Osteocyte (in vitro differentiated cells): ENCODE data around the gene PAPPA. TPM values are rescaled to one million over a fixed set of nuclear protein-coding genes. Genes with fewer than 3 reads are reported as not detected.

ENCODE experiments used
- DNase-seq: peaks from one replicate; pipeline ENCODE4 v3.0.0; 2021; ENCODE audit warnings: mixed read lengths; ENCODE audit not compliant: unreplicated experiment; ENCODE audit errors: extremely low spot score
- H3K27ac Mint-ChIP-seq: one replicate; pipeline ENCODE4 v1.8.0; 2021; ENCODE audit warnings: mild to moderate bottlenecking, mixed read lengths; ENCODE audit not compliant: unreplicated experiment
- H3K27me3 Mint-ChIP-seq: one replicate; pipeline ENCODE4 v1.8.0; 2021; ENCODE audit warnings: mixed read lengths; ENCODE audit not compliant: unreplicated experiment
- H3K36me3 Mint-ChIP-seq: one replicate; pipeline ENCODE4 v1.8.0; 2021; ENCODE audit warnings: mixed read lengths; ENCODE audit not compliant: unreplicated experiment
- H3K4me1 Mint-ChIP-seq: one replicate; pipeline ENCODE4 v1.8.0; 2021; ENCODE audit warnings: mixed read lengths; ENCODE audit not compliant: unreplicated experiment
- H3K4me3 Mint-ChIP-seq: one replicate; pipeline ENCODE4 v1.8.0; 2021; ENCODE audit warnings: mild to moderate bottlenecking, moderate library complexity, mixed read lengths; ENCODE audit not compliant: unreplicated experiment
- H3K9me3 Mint-ChIP-seq: one replicate; pipeline ENCODE4 v1.8.0; 2021; ENCODE audit warnings: mixed read lengths; ENCODE audit not compliant: unreplicated experiment
- total RNA-seq: library from RNA; stranded (reverse); gene quantifications from 2 replicates; pipeline ENCODE4 v1.2.1, GENCODE V29; 2021
- TF ChIP-seq, protein P1 (sequence below): fragments of 200-600 bp; sonication (generic); IDR thresholded peaks from 2 replicates; pipeline ENCODE4 v1.5.0; 2021; ENCODE audit warnings: antibody characterized with exemption, mild to moderate bottlenecking, moderate library complexity

PAPPA gene
- total RNA-seq, 1 donor from 2014 or later: 229 TPM

DNA sequence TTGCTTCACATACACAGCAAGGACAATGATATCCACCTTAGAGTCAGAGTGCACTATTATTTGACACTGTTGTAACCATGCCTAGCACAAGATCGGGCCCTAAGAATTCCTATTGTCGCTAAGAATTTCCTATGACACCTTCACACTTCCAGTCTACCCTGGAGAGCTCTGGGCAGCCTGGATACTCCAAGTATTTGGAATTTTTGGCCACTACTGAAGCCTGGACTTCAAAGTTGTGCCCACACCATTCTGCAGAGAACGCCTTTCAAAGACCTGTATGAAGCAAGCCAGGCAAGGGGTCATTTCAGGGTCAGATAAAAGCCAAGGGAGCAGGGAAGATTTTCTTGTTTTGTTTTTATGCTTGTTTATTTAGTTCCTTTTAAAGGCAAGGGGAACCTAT is 179.7 kb downstream of the PAPPA start:
- no peak overlapping the region for H3K4me3 Mint-ChIP-seq
- H3K4me1 Mint-ChIP-seq: peaks cover 54% of the 10 kb centered on the region
- TF ChIP-seq, protein P1, sequence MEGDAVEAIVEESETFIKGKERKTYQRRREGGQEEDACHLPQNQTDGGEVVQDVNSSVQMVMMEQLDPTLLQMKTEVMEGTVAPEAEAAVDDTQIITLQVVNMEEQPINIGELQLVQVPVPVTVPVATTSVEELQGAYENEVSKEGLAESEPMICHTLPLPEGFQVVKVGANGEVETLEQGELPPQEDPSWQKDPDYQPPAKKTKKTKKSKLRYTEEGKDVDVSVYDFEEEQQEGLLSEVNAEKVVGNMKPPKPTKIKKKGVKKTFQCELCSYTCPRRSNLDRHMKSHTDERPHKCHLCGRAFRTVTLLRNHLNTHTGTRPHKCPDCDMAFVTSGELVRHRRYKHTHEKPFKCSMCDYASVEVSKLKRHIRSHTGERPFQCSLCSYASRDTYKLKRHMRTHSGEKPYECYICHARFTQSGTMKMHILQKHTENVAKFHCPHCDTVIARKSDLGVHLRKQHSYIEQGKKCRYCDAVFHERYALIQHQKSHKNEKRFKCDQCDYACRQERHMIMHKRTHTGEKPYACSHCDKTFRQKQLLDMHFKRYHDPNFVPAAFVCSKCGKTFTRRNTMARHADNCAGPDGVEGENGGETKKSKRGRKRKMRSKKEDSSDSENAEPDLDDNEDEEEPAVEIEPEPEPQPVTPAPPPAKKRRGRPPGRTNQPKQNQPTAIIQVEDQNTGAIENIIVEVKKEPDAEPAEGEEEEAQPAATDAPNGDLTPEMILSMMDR: no peak
- no peaks in the 10 kb centered on the region for H3K9me3 Mint-ChIP-seq
- no peaks in the 10 kb centered on the region for H3K27me3 Mint-ChIP-seq
- no peak for DNase-seq
- peaks cover 63% of the 10 kb centered on the region for H3K36me3 Mint-ChIP-seq
- peak overlapping the region; percentile 58 for H3K27ac Mint-ChIP-seq

DNA sequence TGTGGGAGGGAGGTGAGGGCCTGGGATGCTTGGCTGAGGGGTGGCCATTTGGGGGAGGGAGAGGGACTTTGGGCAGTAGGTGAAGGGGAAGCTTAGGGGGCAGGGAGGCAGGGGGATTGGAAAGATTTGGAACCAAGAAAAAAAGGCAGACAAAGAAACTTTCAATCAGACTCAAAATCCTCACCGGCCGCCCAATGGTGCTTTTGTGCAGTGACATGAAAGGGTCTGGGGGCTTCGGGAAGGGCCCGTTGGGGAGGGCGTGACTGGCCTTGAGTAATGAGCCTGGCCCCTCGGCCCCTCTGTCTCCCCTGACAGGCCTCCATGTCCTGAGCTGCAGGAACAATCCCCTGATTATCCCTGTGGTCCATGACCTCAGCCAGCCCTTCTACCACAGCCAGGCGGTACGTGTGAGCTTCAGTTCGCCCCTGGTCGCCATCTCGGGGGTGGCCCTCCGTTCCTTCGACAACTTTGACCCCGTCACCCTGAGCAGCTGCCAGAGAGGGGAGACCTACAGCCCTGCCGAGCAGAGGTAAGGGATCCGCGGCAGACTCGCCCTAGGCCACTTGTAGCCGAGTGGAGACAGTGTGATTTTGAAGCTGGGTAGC is 181.1 kb downstream of the PAPPA start:
- Mint-ChIP-seq H3K9me3 (no peaks in the 10 kb centered on the region), H3K4me3 (no peak overlapping the region), H3K27ac (peak overlapping the region; percentile 51), H3K36me3 (peaks cover 67% of the 10 kb centered on the region), H3K4me1 (peaks cover 44% of the 10 kb centered on the region), H3K27me3 (no peaks in the 10 kb centered on the region)
- TF ChIP-seq, protein P1: no peak
- DNase-seq: no peak

DNA sequence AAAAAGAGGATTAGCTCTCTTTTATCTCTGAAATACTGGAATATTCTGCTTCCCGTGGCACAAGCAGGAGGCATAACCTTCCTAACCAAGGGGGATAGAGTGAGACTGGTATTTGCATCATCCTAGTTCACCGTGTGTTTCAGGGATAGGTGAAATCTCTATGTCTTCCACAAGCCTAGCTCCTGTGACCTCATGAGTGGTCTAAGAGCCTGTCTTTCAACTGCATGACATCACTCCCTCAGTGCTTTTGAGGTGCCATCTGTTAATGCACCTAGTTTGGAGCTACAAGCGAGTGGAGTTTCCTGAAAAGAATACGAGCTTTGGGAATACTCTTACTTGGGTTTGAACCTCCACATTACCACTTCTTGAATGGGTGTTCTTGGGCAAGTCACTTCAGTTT is 181.8 kb downstream of the PAPPA start:
- H3K4me1 Mint-ChIP-seq: peaks cover 45% of the 10 kb centered on the region
- peaks cover 69% of the 10 kb centered on the region for H3K36me3 Mint-ChIP-seq
- H3K27me3 Mint-ChIP-seq: no peaks in the 10 kb centered on the region
- no peak for DNase-seq
- H3K9me3 Mint-ChIP-seq: no peaks in the 10 kb centered on the region
- TF ChIP-seq, protein P1: no peak
- no peak overlapping the region for H3K4me3 Mint-ChIP-seq
- H3K27ac Mint-ChIP-seq: peak overlapping the region; percentile 20

DNA sequence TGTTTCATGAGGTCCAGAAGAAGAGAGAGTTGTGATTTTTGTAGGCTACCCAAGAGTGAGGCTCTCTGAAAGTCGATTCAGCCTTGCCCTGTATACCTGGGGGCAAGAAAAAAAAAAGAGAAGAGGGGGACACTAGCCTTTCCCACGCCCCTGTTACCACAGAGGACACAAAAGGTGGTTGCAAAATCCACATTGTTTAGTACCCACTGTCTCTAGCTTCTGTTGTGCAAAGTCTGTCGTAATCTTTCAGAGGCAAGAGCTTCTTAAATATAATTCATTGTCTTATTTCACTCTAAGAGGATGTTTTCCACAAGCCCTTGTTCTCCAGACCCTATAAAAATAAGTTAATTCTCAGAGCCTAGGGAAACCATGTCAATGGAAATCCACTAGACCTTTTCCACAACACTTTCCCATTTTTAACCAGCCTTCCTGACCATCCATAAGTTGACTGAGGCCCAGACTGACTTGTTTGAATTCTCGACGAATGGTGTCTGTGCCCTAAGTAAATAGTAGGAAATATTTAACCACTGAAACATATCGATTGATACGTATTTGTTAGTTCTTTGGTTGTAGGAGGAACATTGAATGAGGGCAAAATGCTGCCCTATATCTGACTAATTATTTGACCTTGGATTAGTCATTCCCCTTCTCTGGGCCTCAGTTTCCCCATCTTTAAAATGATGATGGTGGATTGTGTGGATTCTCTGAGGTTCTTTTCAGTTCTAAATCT is 182.7 kb downstream of the PAPPA start:
- H3K36me3 Mint-ChIP-seq: peaks cover 65% of the 10 kb centered on the region
- no peaks in the 10 kb centered on the region for H3K27me3 Mint-ChIP-seq
- no peak overlapping the region for H3K4me3 Mint-ChIP-seq
- TF ChIP-seq, protein P1: no peak
- peak overlapping the region; percentile 77 for H3K27ac Mint-ChIP-seq
- peaks cover 45% of the 10 kb centered on the region for H3K4me1 Mint-ChIP-seq
- no peaks in the 10 kb centered on the region for H3K9me3 Mint-ChIP-seq
- no peak for DNase-seq

DNA sequence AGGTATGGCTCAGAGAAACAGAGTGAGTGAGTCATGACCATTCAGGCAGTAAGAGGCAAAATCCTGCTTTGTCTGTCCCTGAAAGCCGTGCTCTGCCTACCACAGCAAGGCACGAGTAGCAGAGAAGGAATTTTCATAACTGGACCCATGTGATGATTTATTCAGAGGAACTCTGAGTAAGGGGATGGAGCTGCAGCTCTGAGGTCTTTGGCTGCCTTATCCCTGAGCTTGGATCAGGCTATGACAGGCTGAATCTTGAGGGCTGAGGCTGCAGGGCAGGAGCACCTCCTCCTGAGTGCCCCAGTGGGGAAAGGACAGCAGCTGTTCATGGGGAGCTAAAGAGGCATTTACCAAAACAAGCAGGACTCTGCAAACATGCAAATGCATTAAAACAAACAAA is 183.4 kb downstream of the PAPPA start:
- DNase-seq: no peak
- H3K9me3 Mint-ChIP-seq: no peaks in the 10 kb centered on the region
- no peaks in the 10 kb centered on the region for H3K27me3 Mint-ChIP-seq
- no peak overlapping the region for H3K4me3 Mint-ChIP-seq
- TF ChIP-seq, protein P1: no peak
- peaks cover 41% of the 10 kb centered on the region for H3K4me1 Mint-ChIP-seq
- peak overlapping the region; percentile 77 for H3K27ac Mint-ChIP-seq
- H3K36me3 Mint-ChIP-seq: peaks cover 62% of the 10 kb centered on the region
